ENCODE measurements around the gene TUBB4B.

TUBB4B gene

DNA sequence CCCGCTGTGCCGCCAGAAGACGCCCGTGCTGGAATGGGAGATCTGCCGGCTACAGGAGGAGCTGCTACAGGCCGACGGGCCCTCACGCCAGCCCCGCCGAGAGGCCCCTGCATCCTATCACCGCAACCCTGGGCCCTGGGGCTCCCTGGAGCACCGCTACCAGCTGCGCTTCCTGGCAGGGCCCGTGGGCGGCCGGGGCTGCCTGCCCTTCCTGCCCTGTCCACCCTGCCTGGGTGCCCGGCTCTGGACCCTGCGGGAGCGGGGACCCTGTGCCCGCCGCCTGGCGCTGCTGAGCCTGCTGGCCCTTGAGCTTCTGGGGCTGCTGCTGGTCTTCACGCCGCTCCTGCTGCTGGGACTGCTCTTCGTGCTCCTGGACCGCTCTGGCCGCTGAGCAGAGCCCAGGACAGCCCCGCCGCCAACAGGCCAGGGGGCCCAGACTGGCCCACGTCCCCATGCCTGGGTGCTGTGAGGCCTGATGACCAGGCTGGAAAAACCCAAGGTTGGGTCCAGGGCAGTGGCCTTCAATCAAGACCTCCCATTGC lies 22.8 kb upstream of the TUBB4B start:
- no peaks in the 10 kb centered on the region for H3K9me2 ChIP-seq (ENCODE audit: low read depth, low read length)
- no peaks in the 10 kb centered on the region for H3K27me3 ChIP-seq (ENCODE audit: insufficient read depth, low read length)
- no peak overlapping the region for H2AFZ ChIP-seq (ENCODE audit: low read length)
- no peak overlapping the region for H3K4me3 ChIP-seq (ENCODE audit: low read depth, low read length, poor library complexity, severe bottlenecking)
- peaks cover 6% of the 10 kb centered on the region; the same call in 1 of the 2 replicates for H3K36me3 ChIP-seq (ENCODE audit: insufficient read depth, low read length)
- H3K27ac ChIP-seq (ENCODE audit: low read depth, low read length, poor library complexity, severe bottlenecking): no peak overlapping the region
- H3K79me2 ChIP-seq (ENCODE audit: insufficient read depth, low read length): no peaks in the 10 kb centered on the region
- H4K20me1 ChIP-seq (ENCODE audit: insufficient read depth, low read length): no peaks in the 10 kb centered on the region
- TF ChIP-seq EZH2 (IDR thresholded peaks at IDR 0.05; ENCODE audit: borderline replicate concordance, low read length): no peak
- TF ChIP-seq, protein P1, sequence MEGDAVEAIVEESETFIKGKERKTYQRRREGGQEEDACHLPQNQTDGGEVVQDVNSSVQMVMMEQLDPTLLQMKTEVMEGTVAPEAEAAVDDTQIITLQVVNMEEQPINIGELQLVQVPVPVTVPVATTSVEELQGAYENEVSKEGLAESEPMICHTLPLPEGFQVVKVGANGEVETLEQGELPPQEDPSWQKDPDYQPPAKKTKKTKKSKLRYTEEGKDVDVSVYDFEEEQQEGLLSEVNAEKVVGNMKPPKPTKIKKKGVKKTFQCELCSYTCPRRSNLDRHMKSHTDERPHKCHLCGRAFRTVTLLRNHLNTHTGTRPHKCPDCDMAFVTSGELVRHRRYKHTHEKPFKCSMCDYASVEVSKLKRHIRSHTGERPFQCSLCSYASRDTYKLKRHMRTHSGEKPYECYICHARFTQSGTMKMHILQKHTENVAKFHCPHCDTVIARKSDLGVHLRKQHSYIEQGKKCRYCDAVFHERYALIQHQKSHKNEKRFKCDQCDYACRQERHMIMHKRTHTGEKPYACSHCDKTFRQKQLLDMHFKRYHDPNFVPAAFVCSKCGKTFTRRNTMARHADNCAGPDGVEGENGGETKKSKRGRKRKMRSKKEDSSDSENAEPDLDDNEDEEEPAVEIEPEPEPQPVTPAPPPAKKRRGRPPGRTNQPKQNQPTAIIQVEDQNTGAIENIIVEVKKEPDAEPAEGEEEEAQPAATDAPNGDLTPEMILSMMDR (IDR thresholded peaks at IDR 0.05; ENCODE audit: low read length): no peak
- H3K9ac ChIP-seq (ENCODE audit: low read length): no peak overlapping the region
- H3F3A ChIP-seq (ENCODE audit: insufficient read depth, low read length): no peaks in the 10 kb centered on the region
- peaks cover 23% of the 10 kb centered on the region for H3K4me1 ChIP-seq (ENCODE audit: insufficient read depth, low read length, severe bottlenecking)
- H3K9me3 ChIP-seq (ENCODE audit: low read length): no peaks in the 10 kb centered on the region
- no peak overlapping the region for H3K4me2 ChIP-seq (ENCODE audit: low read length)

GRCh38 chr9:137218754-137219271 lies 22.3 kb upstream of the TUBB4B start:
- H3K9me3 ChIP-seq (ENCODE audit: low read length): no peaks in the 10 kb centered on the region
- H3K9ac ChIP-seq (ENCODE audit: low read length): no peak overlapping the region
- no peaks in the 10 kb centered on the region for H3K9me2 ChIP-seq (ENCODE audit: low read depth, low read length)
- H4K20me1 ChIP-seq (ENCODE audit: insufficient read depth, low read length): no peaks in the 10 kb centered on the region
- no peak overlapping the region for H3K4me3 ChIP-seq (ENCODE audit: low read depth, low read length, poor library complexity, severe bottlenecking)
- H3K79me2 ChIP-seq (ENCODE audit: insufficient read depth, low read length): no peaks in the 10 kb centered on the region
- H2AFZ ChIP-seq (ENCODE audit: low read length): no peak overlapping the region
- no peak overlapping the region for H3K27ac ChIP-seq (ENCODE audit: low read depth, low read length, poor library complexity, severe bottlenecking)
- H3K27me3 ChIP-seq (ENCODE audit: insufficient read depth, low read length): no peaks in the 10 kb centered on the region
- TF ChIP-seq EZH2 (IDR thresholded peaks at IDR 0.05; ENCODE audit: borderline replicate concordance, low read length): no peak
- TF ChIP-seq, protein P1 (IDR thresholded peaks at IDR 0.05; ENCODE audit: low read length): no peak
- no peak overlapping the region for H3K4me2 ChIP-seq (ENCODE audit: low read length)
- H3F3A ChIP-seq (ENCODE audit: insufficient read depth, low read length): no peaks in the 10 kb centered on the region
- H3K4me1 ChIP-seq (ENCODE audit: insufficient read depth, low read length, severe bottlenecking): peaks cover 21% of the 10 kb centered on the region
- peaks cover 6% of the 10 kb centered on the region; the same call in 1 of the 2 replicates for H3K36me3 ChIP-seq (ENCODE audit: insufficient read depth, low read length)

DNA sequence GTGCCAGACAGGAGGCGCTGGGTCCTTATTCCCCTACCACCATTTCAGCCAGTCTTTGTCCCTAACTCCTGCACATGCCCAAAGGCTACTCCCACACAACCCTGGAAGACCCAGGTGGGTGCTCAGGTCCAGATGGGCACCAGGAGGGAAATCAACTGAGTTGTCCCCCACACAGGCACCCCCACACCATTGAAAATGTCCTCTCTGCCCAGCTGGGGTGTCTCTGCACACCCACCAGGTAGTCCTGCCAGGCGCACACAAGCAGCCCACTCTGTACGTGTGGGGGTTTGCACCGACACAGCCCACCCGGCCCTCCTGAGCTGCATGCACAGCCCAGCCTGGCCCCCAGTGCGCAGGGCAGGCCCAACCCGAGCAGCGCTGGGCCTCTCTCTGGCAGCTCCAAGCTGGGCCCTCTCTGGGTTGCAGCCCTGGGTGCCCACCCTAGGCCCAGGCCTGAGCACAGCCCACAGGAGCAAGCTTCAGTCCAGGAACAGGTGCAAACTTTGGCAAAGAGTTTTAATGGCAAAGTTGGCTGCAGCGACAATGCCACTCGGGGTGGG lies 21.2 kb upstream of the TUBB4B start:
- no peaks in the 10 kb centered on the region for H4K20me1 ChIP-seq (ENCODE audit: insufficient read depth, low read length)
- H3K79me2 ChIP-seq (ENCODE audit: insufficient read depth, low read length): no peaks in the 10 kb centered on the region
- H3K27ac ChIP-seq (ENCODE audit: low read depth, low read length, poor library complexity, severe bottlenecking): no peak overlapping the region
- H3K9me3 ChIP-seq (ENCODE audit: low read length): no peaks in the 10 kb centered on the region
- H3F3A ChIP-seq (ENCODE audit: insufficient read depth, low read length): no peaks in the 10 kb centered on the region
- no peak overlapping the region for H3K4me3 ChIP-seq (ENCODE audit: low read depth, low read length, poor library complexity, severe bottlenecking)
- H2AFZ ChIP-seq (ENCODE audit: low read length): no peak overlapping the region
- no peak overlapping the region for H3K9ac ChIP-seq (ENCODE audit: low read length)
- H3K36me3 ChIP-seq (ENCODE audit: insufficient read depth, low read length): peaks cover 6% of the 10 kb centered on the region; the same call in 1 of the 2 replicates
- H3K4me1 ChIP-seq (ENCODE audit: insufficient read depth, low read length, severe bottlenecking): peaks cover 27% of the 10 kb centered on the region
- no peaks in the 10 kb centered on the region for H3K9me2 ChIP-seq (ENCODE audit: low read depth, low read length)
- no peak overlapping the region for H3K4me2 ChIP-seq (ENCODE audit: low read length)
- no peak for TF ChIP-seq EZH2 (IDR thresholded peaks at IDR 0.05; ENCODE audit: borderline replicate concordance, low read length)
- H3K27me3 ChIP-seq (ENCODE audit: insufficient read depth, low read length): no peaks in the 10 kb centered on the region
